Colon (tissue), 2 donors: ENCODE data around the gene RAD1.

Experiments
- FAIRE-seq: peaks from 2 replicates; lab custom pipeline; 2012; peaks lifted over from hg19 to GRCh38; lab: Jason Lieb, UNC
- donor health status: control.
- donor health status: control.

The RAD1 gene

DNA sequence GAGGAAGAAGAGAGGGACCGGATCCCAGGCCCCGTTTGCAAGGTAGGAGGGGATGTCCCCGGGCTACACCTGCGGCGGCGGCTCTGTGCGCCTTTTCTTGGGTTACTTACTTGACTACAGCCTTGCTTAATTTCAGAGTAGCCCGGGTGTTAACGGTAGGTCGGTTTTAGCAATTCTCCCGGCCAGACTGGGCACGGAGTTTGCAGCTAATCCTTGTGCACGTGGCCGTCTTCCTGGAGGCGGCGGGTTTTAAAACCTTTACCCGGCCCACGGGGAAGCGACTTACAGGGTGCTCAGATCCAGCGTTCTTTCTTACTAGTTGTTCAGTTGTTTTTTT is 520 bp upstream of the RAD1 start:
- FAIRE-seq = no peak

DNA sequence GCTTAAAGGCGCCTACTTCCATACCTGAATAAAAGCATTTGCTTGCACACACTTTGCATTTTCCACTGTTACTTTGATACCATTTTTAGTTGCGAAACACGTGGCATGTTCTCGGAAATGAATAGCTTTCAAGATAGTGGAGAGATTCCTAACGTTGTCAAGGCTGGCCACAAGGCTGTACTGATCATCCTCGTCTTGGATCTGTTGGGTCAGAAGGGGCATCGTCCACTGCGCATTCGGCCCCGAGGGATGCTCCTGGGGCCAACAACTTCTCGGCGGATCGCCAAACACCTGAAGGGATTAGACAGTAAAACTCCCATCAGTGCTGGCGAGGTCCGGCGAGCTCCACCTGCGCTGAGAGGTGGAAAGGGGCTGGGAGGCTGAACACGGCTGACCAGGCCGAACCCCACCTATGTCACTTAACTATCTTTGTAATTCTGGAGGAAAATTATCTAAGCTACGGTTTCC is 599 bp downstream of the RAD1 start:
- FAIRE-seq = no peak

- FAIRE-seq = no peak
These were observed 2.2 kb downstream of the RAD1 start for GRCh38 chr5:34913072-34913471.

- no peak for FAIRE-seq
These were observed 9.7 kb downstream of the RAD1 start for GRCh38 chr5:34905564-34905963.

GRCh38 chr5:34903260-34903659 is 12.0 kb downstream of the RAD1 start:
- no peak for FAIRE-seq

DNA sequence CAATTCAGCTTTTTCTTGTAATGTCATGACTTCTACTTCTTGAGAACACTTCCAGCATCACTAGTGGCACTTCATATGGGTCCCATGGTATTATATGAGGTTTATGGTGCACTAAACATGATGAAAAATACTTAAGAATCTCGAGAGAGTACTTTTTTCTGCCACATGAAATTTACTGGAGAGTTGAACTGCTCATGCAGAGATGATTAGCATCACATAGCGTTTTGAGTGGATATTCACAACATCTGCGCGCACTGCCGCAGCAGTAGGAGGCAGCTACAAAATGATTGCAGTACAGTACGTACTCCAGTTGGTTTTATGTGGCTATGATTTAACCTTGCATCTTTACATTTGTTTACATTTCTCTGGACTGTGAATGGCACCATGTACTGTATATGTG is 14.7 kb downstream of the RAD1 start:
- FAIRE-seq = no peak

DNA sequence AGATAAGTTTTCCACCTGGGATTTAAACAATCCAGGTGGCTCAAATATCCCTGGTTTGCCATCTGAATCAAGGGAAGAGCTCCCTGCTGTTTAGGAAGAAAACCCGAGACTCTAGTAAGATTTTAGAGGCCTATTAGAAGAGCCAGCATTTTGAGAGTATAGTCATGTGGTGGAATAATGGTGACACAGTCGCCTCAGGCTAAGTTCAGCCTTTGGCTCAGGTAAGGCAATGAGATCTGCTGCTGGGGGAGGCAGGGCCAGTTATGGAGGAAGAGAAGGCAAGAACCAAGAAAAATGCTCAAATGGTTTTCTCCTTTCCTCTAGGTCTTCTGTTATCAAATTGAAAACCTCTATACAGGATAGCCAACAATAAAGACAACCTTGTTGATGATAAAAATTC is 16.2 kb downstream of the RAD1 start:
- FAIRE-seq = no peak

DNA sequence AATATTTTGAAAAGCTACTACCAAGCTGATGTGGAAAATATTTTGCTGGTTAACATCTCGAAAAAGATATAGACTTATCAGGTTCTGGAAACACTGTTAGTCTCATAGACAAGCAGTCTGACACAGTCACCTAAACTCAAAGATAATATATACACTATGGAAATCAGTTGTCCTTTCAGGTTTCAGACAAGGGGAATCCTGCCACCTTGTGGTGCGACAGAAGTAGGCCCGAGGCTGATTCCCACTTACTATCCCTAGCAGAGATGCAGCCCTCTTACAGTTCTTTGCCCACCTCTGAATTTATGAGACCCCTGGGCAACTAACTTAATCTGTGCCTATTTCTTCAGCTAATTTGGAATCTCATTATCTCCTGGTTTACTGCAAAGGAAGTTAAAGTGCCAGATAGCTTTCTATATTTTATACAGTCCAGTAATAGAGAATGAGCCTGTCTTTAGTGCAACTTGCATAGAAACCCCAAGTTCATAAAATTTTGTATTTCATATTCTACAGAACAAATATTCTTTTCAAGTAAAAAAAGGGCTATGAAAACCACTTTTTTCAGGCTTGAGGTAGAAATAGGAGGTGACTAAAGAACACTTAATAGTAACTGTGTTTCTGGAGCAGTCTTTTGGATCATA is 16.9 kb downstream of the RAD1 start:
- no peak for FAIRE-seq

DNA sequence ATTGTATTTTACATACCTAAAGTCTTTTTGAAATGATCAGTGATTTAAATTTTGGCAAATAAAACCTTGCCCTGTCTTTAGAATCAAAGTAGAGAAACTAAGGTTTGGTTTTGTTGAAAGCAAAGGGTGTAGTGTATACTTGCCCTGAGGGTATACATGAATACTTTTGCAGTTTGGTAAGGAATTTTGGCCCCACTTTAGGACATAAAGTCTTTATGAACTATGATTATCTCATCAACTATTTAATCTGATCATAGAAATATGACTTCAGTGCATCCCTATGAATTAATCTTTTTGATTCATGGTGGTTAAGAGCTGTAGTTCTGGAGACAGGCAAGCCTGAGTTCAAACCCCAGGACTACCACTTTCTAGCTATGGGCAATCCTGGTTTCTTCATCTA is 17.7 kb downstream of the RAD1 start:
- FAIRE-seq = no peak

GRCh38 chr5:34895641-34896419 is 19.5 kb downstream of the RAD1 start:
- no peak for FAIRE-seq

- FAIRE-seq = no peak
These were observed 20.6 kb downstream of the RAD1 start for GRCh38 chr5:34894716-34895115.

DNA sequence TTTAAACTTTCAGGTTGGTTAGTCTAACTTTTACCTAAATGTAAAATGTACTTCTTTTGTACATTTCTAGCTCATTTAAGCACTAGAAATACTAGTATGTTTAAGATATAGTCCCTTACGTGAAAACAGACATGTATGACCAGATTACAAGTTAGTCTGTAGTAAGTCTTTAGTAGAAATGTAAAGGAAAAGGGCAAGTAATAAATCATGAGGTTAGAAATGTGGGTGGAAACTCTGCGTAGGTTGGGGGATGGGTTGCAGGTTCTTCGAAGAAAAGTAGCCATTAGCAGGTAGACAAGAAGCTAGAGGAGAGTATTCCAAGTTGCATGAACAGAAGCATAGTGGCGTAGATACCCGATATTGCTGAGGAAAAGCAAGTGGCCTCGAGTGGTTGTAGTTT is 22.9 kb downstream of the RAD1 start:
- no peak for FAIRE-seq

GRCh38 chr5:34891981-34892380 is 23.3 kb downstream of the RAD1 start:
- FAIRE-seq = no peak

DNA sequence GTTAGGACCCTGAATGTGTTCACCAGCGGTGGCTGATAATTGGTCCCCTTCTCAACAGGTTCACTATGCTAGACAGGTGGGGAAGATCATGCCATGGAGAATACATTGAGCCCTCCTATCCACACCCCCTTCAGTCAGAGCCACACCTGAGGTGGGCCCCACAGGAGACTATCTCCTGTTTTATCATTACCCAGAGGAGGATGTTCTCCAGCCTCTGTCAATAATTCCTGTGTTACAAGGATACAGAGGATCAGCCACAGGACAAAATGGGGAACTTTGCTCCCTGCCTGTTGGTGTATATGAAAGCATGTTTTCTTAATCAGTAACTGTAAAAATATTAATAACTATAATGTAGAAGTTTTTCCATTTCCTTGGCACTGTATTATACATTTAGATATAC is 25.9 kb downstream of the RAD1 start:
- no peak for FAIRE-seq

DNA sequence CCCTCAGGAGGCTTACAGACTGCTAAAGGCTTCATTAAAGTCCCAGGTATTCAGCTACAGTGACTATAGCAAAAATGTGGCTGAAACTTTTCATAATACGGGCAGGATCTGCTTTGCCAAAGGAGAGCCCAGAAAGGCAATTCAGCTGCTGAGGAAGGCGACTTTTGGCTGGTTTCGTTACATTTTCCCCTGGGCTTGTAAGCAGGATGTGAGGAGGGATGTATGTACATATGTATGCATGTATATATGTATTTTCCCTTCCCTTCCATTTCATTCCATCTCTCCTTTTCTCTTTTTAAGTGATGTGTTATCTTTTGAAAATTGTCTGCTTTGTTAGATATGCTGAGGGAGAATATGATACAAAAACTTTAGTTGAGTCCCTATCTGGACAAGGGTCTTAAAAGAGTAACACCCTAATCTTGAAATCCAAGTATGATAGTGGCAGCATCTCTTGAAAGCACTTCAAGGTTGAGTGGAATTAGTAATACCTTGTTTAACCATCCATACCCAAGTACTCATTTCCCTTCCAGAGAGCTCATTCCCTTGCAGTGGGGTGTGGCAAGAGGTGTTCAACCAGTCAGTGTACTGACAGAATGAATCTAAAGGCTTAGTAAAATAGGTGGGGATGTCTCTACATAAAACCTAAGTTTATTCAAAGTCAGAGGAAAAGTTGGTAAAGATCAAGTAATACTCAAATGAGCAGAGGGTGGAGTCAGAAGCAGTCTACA is 28.7 kb downstream of the RAD1 start:
- no peak for FAIRE-seq

GRCh38 chr5:34881246-34881645 is 34.1 kb downstream of the RAD1 start:
- FAIRE-seq = no peak

DNA sequence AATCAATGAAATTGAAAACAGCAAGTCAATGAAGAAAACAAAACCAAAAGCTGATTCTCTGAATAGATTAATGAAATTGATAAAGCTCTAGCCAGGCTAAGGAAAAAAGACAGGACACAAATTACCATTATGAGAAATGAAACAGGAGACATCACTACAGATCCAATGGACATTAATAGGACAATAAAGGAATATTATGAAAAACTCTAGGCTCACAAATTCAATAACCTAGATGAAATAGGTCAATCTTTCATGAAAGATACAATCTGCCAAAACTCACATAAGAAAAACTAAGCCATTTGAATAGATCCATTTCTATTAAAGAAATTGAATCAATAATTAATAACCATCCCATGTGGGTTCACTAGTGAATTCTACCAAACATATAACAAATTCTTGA is 39.0 kb downstream of the RAD1 start:
- no peak for FAIRE-seq

DNA sequence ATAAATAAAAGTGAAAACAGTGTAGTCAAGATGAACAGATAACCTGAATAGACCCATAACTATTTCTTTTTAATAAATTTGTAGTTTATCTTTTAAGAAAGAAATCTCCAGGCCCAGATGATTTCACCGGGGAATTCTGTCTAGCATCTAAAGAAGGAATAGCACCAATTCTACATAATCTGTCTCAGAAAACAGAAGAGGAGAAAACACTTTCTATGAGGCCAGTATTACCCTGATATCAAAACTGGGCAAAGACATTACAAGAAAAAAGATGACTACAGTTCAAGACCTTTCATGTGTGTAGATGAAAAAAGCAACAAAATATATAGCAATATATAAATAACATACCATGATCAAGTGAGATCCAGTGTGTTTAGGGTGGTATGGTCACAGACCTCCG is 44.9 kb downstream of the RAD1 start:
- FAIRE-seq = no peak

DNA sequence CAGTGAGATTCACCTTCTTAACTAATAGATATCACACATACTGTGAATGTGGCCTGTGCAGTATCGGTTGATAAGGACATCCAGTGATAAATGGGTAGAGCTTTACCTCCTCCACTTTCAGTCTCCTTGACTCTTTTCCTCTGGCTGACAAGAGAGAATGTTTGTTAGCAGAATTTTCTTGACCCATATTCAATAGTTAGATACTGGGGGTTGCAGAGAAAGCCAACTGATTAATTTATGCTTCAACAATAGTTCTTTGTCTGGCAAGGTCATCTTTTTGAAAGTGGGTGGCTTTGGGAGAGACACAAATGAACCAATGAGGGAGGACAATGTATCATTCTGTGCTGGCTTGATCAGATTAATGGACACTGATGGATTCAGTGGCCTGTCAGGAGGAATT is 46.0 kb downstream of the RAD1 start:
- FAIRE-seq = no peak

GRCh38 chr5:34868791-34869190 is 46.5 kb downstream of the RAD1 start:
- FAIRE-seq = no peak

DNA sequence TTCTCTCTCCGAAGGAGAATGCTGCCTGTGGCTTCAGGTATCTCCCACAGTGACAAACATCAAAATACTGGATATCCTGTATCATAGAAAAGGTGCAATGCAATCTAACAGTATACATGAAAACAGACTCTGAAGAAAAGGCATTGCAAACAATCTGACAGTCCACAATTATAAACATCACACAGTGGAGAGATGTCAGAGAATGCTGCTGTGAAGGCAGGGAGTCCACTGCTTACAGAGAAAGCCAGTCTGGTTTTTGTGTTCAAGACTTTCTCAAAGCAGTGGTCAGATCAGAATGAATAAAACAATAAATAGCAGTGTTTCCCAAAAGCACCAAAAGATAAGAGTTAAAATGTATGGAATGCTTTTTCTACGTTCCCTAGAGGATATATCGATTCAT is 47.6 kb downstream of the RAD1 start:
- no peak for FAIRE-seq

DNA sequence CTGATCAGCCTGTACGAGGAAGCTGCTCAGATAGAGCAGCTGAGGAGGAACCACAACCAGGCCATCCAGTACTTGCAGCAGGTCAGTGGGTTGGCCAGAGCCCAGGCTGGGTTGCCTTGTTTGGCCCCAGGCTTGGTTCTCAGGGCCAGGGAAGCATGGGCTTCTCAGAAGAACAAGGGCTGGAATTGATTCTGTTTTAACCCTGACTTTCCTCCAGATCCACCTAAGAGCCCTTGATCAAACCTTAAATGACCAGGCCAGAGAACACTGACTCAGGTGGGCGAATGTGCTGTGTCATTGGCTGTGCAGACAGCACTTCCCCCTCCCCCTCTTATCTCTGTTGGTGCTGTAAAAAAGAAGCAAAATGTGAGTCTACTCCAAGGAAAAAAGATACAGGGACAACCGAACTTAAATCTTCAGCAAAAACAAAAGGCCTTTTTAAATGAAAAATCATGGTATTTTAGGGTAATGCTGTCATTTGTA is 48.3 kb downstream of the RAD1 start:
- no peak for FAIRE-seq

GRCh38 chr5:34865091-34865490 is 50.2 kb downstream of the RAD1 start:
- no peak for FAIRE-seq
